ENCODE results near the gene RPS2.
"Not testable (repeated sequence)": the region's sequence is repeated elsewhere in the genome, so short reads cannot be mapped to it uniquely, and the experiment has no call there.

Gene RPS2

GRCh38 chr16:1961651-1962067, 3.0 kb downstream of the RPS2 start:
- no peak for DNase-seq (ENCODE audit: low spot score)
- TF ChIP-seq, protein P1, sequence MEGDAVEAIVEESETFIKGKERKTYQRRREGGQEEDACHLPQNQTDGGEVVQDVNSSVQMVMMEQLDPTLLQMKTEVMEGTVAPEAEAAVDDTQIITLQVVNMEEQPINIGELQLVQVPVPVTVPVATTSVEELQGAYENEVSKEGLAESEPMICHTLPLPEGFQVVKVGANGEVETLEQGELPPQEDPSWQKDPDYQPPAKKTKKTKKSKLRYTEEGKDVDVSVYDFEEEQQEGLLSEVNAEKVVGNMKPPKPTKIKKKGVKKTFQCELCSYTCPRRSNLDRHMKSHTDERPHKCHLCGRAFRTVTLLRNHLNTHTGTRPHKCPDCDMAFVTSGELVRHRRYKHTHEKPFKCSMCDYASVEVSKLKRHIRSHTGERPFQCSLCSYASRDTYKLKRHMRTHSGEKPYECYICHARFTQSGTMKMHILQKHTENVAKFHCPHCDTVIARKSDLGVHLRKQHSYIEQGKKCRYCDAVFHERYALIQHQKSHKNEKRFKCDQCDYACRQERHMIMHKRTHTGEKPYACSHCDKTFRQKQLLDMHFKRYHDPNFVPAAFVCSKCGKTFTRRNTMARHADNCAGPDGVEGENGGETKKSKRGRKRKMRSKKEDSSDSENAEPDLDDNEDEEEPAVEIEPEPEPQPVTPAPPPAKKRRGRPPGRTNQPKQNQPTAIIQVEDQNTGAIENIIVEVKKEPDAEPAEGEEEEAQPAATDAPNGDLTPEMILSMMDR (IDR thresholded peaks at IDR 0.05; ENCODE audit: extremely low read depth, insufficient read depth, missing control alignments), result no peak
- in situ Hi-C loops (cut with MboI; ENCODE audit: low pct_unique_long_range_greater_than_20kb, low sequenced_read_pairs, unreplicated experiment), result no loop called here

DNA sequence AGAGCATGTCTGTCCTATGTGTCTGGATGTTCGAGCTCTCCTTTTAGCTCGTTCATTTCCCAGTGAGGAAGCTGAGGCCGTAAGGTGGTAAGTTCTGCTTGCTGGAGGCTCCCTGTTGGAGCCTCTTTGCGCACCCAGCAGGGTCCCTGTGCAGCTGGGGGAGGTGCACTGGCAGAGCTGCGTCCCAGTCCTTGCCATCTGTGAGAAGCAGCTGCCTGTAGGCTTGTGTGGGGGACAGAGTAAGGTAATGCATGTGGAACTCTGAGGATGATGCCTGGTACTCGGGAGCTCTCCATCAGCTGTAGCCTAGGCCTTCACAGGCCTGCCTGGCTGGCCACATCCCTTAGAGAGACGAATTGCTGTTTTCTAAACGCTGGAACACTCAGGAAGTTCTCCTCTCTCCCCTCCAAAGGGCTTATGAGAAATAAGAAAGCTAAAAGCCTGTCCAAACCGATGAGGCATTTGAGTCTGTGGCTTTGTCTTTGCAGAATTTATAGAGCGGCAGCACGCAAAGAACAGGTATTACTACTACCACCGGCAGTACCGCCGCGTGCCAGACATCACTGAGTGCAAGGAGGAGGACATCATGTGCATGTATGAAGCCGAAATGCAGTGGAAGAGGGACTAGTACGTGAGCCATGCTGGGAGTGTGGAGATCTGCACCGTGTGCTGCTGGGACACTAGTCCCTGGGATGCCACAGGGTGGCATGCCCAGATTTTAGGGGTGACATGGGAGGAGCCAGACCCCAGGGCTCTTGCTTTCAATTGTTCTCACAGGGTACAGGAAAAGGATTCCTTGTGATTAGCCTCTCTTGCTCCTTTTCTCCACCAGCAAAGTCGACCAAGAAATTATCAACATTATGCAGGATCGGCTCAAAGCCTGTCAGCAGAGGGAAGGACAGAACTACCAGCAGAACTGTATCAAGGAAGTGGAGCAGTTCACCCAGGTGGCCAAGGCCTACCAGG, 3.7 kb downstream of the RPS2 start:
- in situ Hi-C loops (cut with MboI; ENCODE audit: low pct_unique_long_range_greater_than_20kb, low sequenced_read_pairs, unreplicated experiment), result no loop called here
- DNase-seq (ENCODE audit: low spot score), result no peak
- TF ChIP-seq, protein P1 (IDR thresholded peaks at IDR 0.05; ENCODE audit: extremely low read depth, insufficient read depth, missing control alignments), result no peak

- TF ChIP-seq, protein P1 (IDR thresholded peaks at IDR 0.05; ENCODE audit: extremely low read depth, insufficient read depth, missing control alignments), result peak; percentile 93
- peak; percentile 94 for DNase-seq (ENCODE audit: low spot score)
- in situ Hi-C loops (cut with MboI; ENCODE audit: low pct_unique_long_range_greater_than_20kb, low sequenced_read_pairs, unreplicated experiment), result no loop called here
These were observed 5.2 kb downstream of the RPS2 start, which contains the start of gene NDUFB10 for GRCh38 chr16:1959269-1960039. Gene NDUFB10, plus strand, starts transcription at chr16:1959538. Its CDS starts 87 bp downstream, at chr16:1959625.

GRCh38 chr16:1958715-1959268, 5.8 kb downstream of the RPS2 start:
- in situ Hi-C loops (cut with MboI; ENCODE audit: low pct_unique_long_range_greater_than_20kb, low sequenced_read_pairs, unreplicated experiment), result no loop called here
- DNase-seq (ENCODE audit: low spot score), result no peak
- TF ChIP-seq, protein P1 (IDR thresholded peaks at IDR 0.05; ENCODE audit: extremely low read depth, insufficient read depth, missing control alignments), result peak; percentile 6

GRCh38 chr16:1958143-1958491, 6.5 kb downstream of the RPS2 start:
- DNase-seq (ENCODE audit: low spot score); in situ Hi-C loops (cut with MboI; ENCODE audit: low pct_unique_long_range_greater_than_20kb, low sequenced_read_pairs, unreplicated experiment): not testable (repeated sequence)

GRCh38 chr16:1957434-1958142, 7.0 kb downstream of the RPS2 start:
- DNase-seq (ENCODE audit: low spot score); in situ Hi-C loops (cut with MboI; ENCODE audit: low pct_unique_long_range_greater_than_20kb, low sequenced_read_pairs, unreplicated experiment): not testable (repeated sequence)

- in situ Hi-C loops (cut with MboI; ENCODE audit: low pct_unique_long_range_greater_than_20kb, low sequenced_read_pairs, unreplicated experiment), result no loop called here
- TF ChIP-seq, protein P1 (IDR thresholded peaks at IDR 0.05; ENCODE audit: extremely low read depth, insufficient read depth, missing control alignments), result no peak
- no peak for DNase-seq (ENCODE audit: low spot score)
These were observed 10.9 kb downstream of the RPS2 start for GRCh38 chr16:1953734-1954133.

Measured in GM13977 (cell line).